ENCODE measurements around the gene WDR20.

DNA sequence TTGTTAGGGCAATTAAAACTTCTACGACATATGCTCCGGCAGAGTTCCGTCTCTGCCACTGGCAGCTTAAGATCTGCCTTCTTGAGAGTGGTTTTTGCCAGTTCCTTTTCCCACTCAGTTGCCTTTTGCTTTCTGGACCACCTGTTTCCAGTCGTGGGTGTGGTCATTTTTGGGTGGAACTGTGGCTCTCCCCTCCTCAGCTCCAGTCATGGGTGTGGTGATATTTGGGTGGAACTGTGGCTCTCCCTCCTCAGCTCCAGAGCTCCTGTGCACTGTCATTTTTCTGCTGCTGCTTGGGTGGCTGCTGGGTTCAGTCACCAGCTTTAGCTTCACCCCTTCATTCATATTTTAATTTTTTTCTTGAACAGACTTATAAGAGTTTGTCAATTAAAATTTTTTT is 25.3 kb downstream of the WDR20 start:
- TF ChIP-seq POLR2AphosphoS5 (IDR thresholded peaks at IDR 0.05): no peak
- TF ChIP-seq EP300 (IDR thresholded peaks at IDR 0.05): no peak

Data from suprapubic skin (tissue), 4 donors.